Adipose tissue (tissue), 3 donors: ENCODE data around the gene TRPC1. TPM values are rescaled to one million over a fixed set of nuclear protein-coding genes. Genes with fewer than 3 reads are reported as not detected.

Experiments
- H3K27ac ChIP-seq: one replicate; pipeline ENCODE4 v1.5.1; 2013; ENCODE audit warnings: low read depth, low read length
- WGBS, 3 donors: extraction: QIAGEN DNeasy Blood & Tissue Kit; methylation state at CpG; one replicate each; pipeline ENCODE4 v1.1.7; 2013; 5-methylcytosine and 5-hydroxymethylcytosine counted together
- polyA plus RNA-seq, 3 donors: library from polyadenylated mRNA; stranded (reverse); fragments of 200-250 nt; gene quantifications; one replicate each; pipeline ENCODE4 v1.2.3, GENCODE V29; 2013
- donor health status: healthy with polysubstance abuse.
- donor health status: Bipolar disorder and iron deficiency.
- donor health status: healthy.

Gene TRPC1
- polyA plus RNA-seq, 3 donors: 0.78 to 4.3 (median 2.4) TPM

DNA sequence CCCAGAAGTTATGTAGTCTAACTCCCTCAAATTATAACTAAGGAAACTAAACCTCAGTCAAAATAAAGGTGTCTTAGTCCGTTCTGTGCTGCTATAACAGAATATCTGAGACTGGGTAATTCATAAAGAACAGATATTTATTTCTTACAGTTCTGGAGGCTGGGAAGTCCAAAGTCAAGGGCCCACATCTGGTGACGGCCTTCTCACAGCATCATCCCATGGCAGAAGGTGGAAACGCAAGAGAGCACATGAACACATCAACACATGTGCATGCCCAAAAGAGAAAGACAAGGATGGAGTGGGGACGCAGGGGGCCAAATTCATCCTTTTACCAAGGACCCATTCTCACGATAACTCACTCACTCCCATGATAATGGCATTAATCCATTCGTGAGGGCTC lies 92.0 kb downstream of the TRPC1 start:
- WGBS, 3 donors: 89 to 96% (median 94%) methylated on average over 6 of the region's 6 CpGs
- no peak overlapping the region for H3K27ac ChIP-seq

DNA sequence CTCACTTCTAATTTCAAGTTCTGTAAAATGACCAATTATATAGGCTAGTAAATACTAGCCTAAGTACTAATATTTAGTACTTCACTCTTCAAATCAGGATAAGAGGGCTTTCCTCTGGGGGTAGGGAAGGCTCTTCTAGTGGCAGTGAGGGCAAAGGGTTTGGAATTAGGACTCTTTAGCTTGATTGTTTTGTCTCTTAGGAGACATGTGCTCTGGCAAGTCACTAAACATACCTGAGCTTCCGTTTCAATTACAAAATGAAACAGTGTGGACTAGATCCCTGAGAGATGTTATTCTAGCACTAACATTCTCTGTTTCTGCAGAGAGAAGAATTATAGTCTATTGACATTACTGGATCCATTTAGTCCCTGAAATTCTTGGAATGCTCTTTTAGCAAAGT lies 93.5 kb downstream of the TRPC1 start:
- no peak overlapping the region for H3K27ac ChIP-seq
- 58 to 70% (median 59%) methylated on average over 1 of the region's 1 CpG for WGBS, 3 donors

DNA sequence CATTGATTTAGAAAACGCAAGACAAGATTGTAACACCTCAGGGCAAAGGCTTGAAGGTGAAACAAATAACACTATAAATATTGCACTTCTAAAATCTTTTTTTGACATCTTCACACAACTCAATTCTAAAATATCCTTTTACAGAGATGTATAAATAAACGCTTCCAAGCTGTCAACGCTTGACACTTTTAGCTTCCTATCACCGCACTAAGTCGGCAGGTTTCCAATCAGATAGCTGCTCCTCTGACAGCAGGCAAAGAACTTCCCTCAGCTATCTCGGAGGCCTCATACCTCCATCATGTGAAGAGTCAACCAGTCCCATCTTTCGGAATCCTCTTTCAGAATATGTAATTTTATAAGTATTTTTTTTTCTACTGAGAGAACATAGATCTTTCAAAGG lies 94.1 kb downstream of the TRPC1 start:
- H3K27ac ChIP-seq: no peak overlapping the region
- 60 to 68% (median 61%) methylated on average over 7 of the region's 7 CpGs for WGBS, 3 donors

DNA sequence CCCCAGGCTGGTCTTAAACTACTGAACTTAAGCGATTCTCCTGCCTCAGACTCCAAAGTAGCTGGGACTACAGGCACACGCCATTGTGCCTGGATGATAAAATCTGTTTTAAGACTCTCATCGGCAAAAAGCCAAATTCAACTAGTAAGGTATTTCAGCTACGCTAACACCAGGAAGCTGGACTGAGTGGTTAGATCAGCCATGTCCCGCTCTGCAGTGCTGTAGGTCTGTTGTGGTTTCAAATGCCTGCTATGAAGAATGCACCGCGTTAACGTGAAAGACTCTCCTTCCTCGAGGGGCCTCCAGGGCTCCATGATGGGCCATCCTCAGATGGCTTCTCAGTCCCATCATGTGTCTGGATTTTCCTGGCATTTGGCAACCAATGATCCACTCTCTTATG lies 94.8 kb downstream of the TRPC1 start:
- H3K27ac ChIP-seq: no peak overlapping the region
- 91 to 96% (median 94%) methylated on average over 9 of the region's 9 CpGs for WGBS, 3 donors

DNA sequence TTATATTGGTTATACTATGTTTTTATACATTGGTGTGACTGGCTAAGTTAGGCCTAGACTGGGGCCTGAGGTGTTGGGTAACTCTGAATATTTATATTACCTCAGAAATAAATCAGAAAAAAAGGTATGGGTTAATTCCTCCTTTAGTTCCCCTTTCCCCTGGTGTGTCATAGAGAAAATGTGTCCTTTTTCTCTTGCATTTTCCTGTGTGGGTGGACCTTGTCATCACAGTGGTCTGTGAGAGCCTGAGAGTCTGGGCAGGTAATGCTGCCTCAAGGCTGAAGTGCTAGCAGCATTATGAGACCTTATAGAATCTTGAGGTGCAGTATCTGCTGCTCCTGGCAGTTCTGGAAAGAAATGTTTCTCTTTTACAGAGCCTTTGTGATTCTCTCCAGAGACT lies 95.3 kb downstream of the TRPC1 start:
- H3K27ac ChIP-seq: no peak overlapping the region

DNA sequence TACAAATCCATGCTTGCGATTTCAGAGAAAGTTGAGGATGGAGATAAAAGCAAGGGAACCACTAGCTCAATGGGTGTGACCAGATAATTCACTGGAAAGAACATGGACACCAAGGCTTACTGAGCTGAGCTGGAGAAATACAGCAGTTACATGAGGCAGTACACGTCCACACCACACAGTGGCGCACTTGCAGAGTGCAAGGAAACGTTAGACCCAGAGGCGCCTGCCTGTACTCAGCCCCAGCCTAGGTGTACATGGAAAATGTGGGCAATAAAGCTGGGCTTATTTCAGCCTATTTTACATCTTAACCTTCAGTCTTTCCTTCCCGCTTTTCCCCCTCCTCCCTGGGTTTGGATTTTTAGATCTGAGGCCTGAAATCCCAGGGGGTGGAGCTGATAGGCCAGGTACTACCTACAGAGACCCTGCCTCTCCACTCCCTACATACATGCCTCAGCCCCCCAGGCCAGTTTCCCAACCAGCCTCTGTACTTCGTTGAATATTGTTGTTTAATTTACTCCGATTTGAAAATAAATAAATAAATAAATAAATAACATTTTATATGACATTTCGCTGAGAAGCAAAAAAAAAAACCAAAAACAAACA lies 105.0 kb downstream of the TRPC1 start:
- 14 to 30% (median 27%) methylated on average over 9 of the region's 9 CpGs for WGBS, 3 donors
- no peak overlapping the region for H3K27ac ChIP-seq

DNA sequence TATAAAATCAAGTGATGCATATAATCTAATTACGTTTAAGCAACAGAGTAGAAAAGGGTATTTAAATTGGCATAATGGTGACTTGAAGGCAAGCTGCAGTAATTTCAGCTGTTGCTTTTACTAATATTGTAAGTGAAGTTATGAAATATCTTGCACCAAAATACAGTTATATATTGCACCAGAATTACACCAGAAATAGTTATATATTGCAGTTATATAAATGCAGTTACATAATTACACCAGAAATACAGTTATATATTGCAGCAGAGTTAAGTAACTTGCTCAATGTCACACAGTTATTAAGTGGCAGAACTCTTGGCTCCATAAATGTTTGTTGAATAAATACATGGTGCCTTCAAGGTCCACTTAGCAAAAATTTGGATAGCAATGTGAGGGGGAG lies 113.7 kb downstream of the TRPC1 start:
- 66 to 79% (median 78%) methylated on average over 1 of the region's 1 CpG for WGBS, 3 donors

DNA sequence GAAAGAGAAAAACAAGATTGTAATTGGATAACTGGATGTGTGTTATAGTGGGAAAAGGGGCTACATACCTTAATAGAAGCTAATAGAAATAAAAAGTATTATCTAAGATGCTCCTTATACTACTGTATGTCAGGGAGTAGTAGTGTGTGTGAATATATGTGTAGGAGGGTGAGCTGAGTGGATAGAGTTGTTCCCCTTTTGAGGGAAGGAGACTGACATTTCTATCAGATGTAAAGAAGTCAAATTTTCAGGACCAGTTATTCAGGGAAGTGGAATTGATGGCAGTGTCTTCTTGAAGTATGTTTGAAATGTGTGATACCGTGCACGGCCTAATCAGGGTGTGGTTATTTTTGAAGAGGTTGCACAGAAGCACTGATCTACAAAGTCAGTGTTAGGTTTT lies 116.0 kb downstream of the TRPC1 start:
- WGBS, 3 donors: 78 to 87% (median 80%) methylated on average over 2 of the region's 2 CpGs
- H3K27ac ChIP-seq: no peak overlapping the region

More for the DNA sequence above, 113.7 kb downstream of the TRPC1 start:
- H3K27ac ChIP-seq: no peak overlapping the region

DNA sequence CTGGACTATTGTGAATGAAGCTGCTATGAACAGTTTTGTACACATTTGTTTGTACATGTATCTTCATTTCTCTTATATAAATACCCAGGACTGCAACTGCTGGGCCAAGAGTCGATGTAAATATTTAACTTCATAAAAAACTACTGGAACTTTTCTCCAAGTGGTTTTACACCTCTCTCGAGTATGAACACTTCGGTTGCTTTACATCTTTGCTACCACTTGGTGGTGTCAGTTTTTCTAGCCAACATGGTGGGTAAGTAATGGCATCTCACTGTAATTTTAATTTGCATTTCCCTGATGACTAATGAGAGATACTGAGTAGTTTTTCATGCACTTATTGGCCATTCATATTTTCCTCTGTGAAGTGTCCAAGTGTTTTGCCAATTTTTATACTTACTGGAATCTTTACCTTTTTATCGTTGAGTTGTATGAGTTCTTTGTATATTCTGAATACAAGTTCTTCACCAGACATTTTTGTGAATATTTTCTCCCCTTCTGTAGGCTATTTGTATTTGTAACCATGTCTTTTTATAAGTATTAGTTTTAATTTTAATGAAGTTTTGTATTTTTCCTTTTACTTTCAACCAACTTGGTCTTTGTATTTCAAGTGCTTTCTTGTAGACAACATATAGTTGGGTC lies 120.6 kb downstream of the TRPC1 start:
- no peak overlapping the region for H3K27ac ChIP-seq
- WGBS, 3 donors: 68 to 78% (median 71%) methylated on average over 4 of the region's 4 CpGs

DNA sequence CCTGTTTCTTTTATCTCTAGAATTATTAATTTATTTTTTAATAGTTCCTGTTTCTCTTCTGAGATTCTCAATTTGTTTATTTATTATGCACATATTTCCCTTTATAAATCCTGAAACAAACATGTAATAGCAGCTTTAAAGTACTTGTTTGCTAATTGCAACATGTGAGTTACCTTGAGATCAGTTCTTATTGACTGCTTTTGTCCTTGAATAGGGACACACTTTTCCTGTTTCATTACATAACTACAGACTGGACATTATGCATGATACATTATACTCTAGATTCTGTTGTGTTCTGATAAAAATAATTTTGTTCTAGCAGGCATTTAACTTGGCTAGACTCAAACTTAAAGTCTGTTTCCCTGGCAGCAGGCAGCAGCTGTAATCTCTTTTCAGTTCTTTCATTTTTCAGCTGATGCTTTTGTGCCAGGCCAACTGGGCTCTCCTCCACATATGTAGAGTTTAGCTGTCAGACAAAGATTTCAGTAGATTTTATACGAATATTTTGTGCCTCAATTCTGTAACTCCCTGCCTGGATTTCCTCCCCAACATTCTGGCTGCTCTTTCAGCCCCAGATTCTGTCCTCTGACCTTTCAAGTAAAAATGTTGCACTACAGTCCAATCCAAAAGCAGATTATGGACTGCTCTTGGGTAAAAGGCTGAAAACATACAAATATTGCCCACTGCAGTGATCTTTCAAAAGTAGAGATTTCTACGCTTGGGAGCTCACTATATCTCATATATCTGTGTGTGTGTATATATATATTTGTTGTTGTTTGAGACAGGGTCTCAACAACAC lies 123.1 kb downstream of the TRPC1 start:
- H3K27ac ChIP-seq: no peak overlapping the region
- WGBS, 3 donors: 29 to 45% (median 43%) methylated on average over 2 of the region's 2 CpGs

DNA sequence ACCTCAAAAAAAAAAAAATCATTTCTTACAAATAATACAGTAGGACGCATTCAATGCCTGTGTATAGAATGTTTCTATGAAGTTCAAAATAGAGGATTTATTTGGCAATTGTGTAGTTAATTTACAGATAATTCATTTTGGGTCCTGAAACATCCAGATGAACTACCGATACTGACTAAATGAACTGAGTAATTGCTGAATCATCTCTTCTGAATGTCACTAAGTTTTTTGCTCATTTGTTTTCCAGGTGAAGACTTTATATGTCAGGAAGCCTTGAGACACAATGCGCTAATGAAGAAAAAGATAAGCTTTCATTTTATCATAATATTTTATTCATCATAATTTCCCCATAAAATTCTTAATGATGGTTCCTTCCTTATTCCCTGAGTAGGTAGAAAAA lies 125.3 kb downstream of the TRPC1 start:
- WGBS, 3 donors: 94 to 96% (median 95%) methylated on average over 3 of the region's 3 CpGs

DNA sequence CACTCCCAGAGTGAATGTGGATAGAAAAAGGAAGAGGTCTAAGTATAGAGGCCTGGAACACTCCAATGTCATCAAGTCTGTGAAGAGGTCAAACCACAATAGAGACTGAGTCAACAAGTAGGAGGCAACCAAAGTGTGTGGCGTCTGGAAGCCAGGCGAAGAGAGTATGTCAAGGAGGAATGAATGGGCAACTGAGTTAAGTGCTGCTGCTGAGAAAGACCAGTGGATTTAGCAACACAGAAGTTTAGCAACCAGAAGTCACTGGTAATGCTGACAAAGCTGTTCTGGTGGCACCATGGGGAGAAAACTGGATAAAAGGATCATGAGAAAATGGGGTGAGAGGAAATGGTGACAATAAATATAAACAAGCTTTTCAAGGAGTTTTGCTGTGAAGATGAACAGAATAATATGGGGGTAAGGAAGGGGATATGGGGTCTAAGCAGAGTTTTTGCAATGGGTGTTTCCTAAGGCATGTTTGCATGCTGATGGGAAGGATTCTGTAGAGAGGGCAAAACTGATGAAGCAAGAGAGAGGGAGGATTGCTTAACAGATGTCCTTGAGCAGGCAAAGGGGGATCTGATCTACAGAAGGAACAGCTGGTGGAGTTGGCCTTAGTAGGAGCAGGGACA lies 126.7 kb downstream of the TRPC1 start:
- H3K27ac ChIP-seq: no peak overlapping the region
- 27 to 84% (median 29%) methylated on average over 2 of the region's 2 CpGs for WGBS, 3 donors

More for the DNA sequence above, 125.3 kb downstream of the TRPC1 start:
- no peak overlapping the region for H3K27ac ChIP-seq

DNA sequence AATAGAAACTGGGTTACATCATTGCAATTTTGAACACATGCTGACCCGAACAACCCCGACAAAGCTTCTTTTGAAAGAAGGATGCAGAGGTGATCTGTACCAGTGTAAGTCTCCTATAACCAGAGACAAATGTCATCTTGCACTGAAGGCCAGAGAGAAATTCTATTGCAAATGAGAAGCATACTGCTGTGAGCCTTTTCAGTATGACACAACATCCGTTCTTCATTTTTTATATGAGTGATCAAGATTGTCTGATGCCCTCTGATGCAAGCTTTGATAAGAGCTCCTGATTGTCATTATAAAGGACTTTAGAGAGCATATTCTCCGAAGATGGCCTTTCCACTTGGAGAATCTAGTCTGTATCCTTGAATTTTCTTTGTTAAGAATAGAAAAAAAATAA lies 128.2 kb downstream of the TRPC1 start:
- WGBS, 3 donors: 56 to 86% (median 66%) methylated on average over 4 of the region's 4 CpGs
- no peak overlapping the region for H3K27ac ChIP-seq

DNA sequence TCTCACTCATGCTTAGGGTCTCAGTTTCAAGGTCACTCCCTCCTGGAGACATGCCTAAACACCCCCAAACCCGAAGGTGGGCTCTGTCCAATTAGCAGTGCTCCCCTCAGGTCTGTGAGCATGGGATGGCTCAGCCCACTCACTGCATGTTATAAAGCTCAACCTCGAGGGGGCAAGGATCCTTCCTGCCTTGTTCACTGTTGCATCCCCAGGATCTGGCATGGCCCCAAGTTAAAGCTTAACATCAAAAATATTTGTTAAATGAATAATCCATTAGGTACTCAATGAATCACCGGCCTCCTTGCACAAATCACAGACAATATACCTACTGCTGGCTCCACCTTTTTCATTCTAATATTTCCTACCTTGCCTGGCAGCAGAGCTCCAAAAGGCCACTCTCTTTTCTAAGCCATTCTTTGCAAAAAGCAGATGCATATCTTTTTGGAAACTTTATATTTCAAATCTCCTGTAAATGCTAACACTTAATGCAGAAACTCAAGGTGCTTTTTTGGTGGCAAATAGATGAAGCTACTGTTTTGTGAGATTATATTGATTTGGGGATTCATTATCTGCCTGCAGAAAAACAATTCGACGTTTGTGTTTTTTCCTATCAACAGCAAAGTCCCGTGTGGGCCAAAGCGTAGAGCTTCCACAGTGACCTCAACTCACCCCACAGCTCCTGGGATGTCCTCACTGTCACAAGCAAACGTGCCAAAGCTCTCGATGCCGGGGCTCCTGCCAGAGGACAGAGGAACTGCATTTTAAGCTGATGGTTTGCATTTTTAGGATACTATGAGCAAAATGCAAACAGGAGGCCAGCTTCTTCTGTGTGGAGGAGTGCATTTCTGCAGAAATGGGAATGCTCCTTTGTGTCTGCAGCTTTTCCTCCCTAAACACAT lies 129.7 kb downstream of the TRPC1 start:
- WGBS, 3 donors: 28 to 35% (median 30%) methylated on average over 10 of the region's 10 CpGs
- H3K27ac ChIP-seq: no peak overlapping the region

DNA sequence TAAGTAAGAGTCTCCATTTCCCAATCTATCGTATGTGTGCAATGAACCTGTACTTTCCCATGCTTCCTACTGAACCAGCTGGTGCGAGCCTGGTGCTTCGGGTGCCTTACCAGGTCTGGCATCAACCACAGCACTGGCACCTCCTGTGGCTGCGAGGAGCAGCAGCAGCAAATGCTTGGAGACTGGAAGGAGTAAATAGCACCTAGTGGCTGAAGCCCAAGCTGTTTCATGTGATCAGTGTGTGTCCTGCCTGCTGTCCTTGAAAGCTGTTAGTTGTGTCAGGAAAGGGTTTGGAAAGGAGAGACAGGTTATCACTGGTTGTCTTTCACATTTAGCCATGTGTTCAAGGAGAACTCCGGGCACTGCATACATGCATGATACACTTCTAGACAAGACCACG lies 133.2 kb downstream of the TRPC1 start:
- no peak overlapping the region for H3K27ac ChIP-seq
- WGBS, 3 donors: 31 to 67% (median 62%) methylated on average over 6 of the region's 6 CpGs
